ENCODE results near the gene TNS1. TPM values are rescaled to one million over a fixed set of nuclear protein-coding genes. Genes with fewer than 3 reads are reported as not detected.

The TNS1 gene
- total RNA-seq, 1 experiment from 2014 or later = 6.2 TPM

GRCh38 chr2:217975626-217976025, 27.2 kb downstream of the TNS1 start:
- DNase-seq (ENCODE audit: low read depth, low spot score) (no peak), ATAC-seq (no peak)
- Histone ChIP-seq H3K9me3 (ENCODE audit: control insufficient read depth in 1 of 2, insufficient read depth in 1 of 2, low read depth in 1 of 2, low read length in 2 of 2) (no peaks in the 10 kb centered on the region), H3K79me2 (ENCODE audit: insufficient read depth, low read length) (no peaks in the 10 kb centered on the region), H3K36me3 (ENCODE audit: control insufficient read depth in 1 of 2, insufficient read depth in 2 of 2, low read length in 2 of 2) (no peaks in the 10 kb centered on the region), H3K4me3 (replicated peaks in 1 of 2; ENCODE audit: low read depth in 1 of 2, low read length in 2 of 2) (no peak overlapping the region), H4K20me1 (ENCODE audit: insufficient read depth) (no peaks in the 10 kb centered on the region), H2AFZ (ENCODE audit: low read depth, low read length, poor library complexity, severe bottlenecking) (no peak overlapping the region), H3K27me3 (ENCODE audit: insufficient read depth, low read length) (no peaks in the 10 kb centered on the region), H3K9ac (ENCODE audit: low read length) (no peak overlapping the region), H3K4me1 (ENCODE audit: control insufficient read depth in 1 of 2, insufficient read depth in 2 of 2, low read length in 2 of 2) (peaks cover 2 to 14% of the 10 kb centered on the region in 2 experiments; a peak in 2 of 4 replicates), H3K4me2 (ENCODE audit: low read length) (no peak overlapping the region), H3K9me2 (ENCODE audit: insufficient read depth) (no peaks in the 10 kb centered on the region), H3K27ac (ENCODE audit: low read depth, low read length) (no peak overlapping the region)
- TF ChIP-seq YY1 (IDR thresholded peaks at IDR 0.05; ENCODE audit: extremely low read depth, insufficient replicate concordance, low read depth, low read length) (no peak), EZH2 (IDR thresholded peaks at IDR 0.05) (no peak), POLR2A (IDR thresholded peaks at IDR 0.05; ENCODE audit: borderline replicate concordance, extremely low read depth, insufficient read depth, insufficient read length) (no peak), MAX (IDR thresholded peaks at IDR 0.05) (no peak), SP1 (IDR thresholded peaks at IDR 0.05; ENCODE audit: low read depth) (no peak), CEBPB (IDR thresholded peaks at IDR 0.05; ENCODE audit: low read depth) (no peak), ELF1 (IDR thresholded peaks at IDR 0.05; ENCODE audit: borderline replicate concordance, low read depth) (no peak)
- ChIA-PET CTCF (no interaction called here), RAD21 (ENCODE audit: low non-redundant PET in 1 of 2, low total read pairs in 2 of 2, uncharacterized antibody in 2 of 2, unreplicated experiment in 2 of 2) (no interaction called here), POLR2A (no interaction called here)
- BruUV-seq (replicated peaks) = no TSS peak
- intact Hi-C loops (cut with micrococcal nuclease) = no loop called here

GRCh38 chr2:217974389-217975005, 28.3 kb downstream of the TNS1 start:
- ChIA-PET RAD21 (ENCODE audit: low non-redundant PET in 1 of 2, low total read pairs in 2 of 2, uncharacterized antibody in 2 of 2, unreplicated experiment in 2 of 2) (no interaction called here), CTCF (no interaction called here), POLR2A (no interaction called here)
- BruUV-seq (replicated peaks) = no TSS peak
- DNase-seq (ENCODE audit: low read depth, low spot score) (no peak), ATAC-seq (no peak)
- Histone ChIP-seq H2AFZ (ENCODE audit: low read depth, low read length, poor library complexity, severe bottlenecking) (no peak overlapping the region), H4K20me1 (ENCODE audit: insufficient read depth) (no peaks in the 10 kb centered on the region), H3K9me3 (ENCODE audit: control insufficient read depth in 1 of 2, insufficient read depth in 1 of 2, low read depth in 1 of 2, low read length in 2 of 2) (no peaks in the 10 kb centered on the region), H3K27ac (ENCODE audit: low read depth, low read length) (no peak overlapping the region), H3K9ac (ENCODE audit: low read length) (no peak overlapping the region), H3K9me2 (ENCODE audit: insufficient read depth) (no peaks in the 10 kb centered on the region), H3K4me2 (ENCODE audit: low read length) (no peak overlapping the region), H3K79me2 (ENCODE audit: insufficient read depth, low read length) (no peaks in the 10 kb centered on the region), H3K4me3 (replicated peaks in 1 of 2; ENCODE audit: low read depth in 1 of 2, low read length in 2 of 2) (no peak overlapping the region), H3K4me1 (ENCODE audit: control insufficient read depth in 1 of 2, insufficient read depth in 2 of 2, low read length in 2 of 2) (peaks cover under 1 to 5% of the 10 kb centered on the region in 2 experiments; a peak in 2 of 4 replicates), H3K27me3 (ENCODE audit: insufficient read depth, low read length) (no peaks in the 10 kb centered on the region), H3K36me3 (ENCODE audit: control insufficient read depth in 1 of 2, insufficient read depth in 2 of 2, low read length in 2 of 2) (no peaks in the 10 kb centered on the region)
- TF ChIP-seq CBX3 (IDR thresholded peaks at IDR 0.05; ENCODE audit: low read depth) (no peak), ZNF274 (IDR thresholded peaks at IDR 0.05; ENCODE audit: low read depth, low read length) (no peak), CEBPB (IDR thresholded peaks at IDR 0.05; ENCODE audit: low read depth) (no peak), RAD21 (IDR thresholded peaks at IDR 0.05; ENCODE audit: low read depth) (no peak), SRF (IDR thresholded peaks at IDR 0.05; ENCODE audit: low read depth) (no peak), REST (IDR thresholded peaks at IDR 0.05; ENCODE audit: low read depth) (no peak), TCF7L2 (IDR thresholded peaks at IDR 0.05; ENCODE audit: borderline replicate concordance, extremely low read depth, insufficient read depth, insufficient read length) (no peak), SP1 (IDR thresholded peaks at IDR 0.05; ENCODE audit: low read depth) (no peak), YY1 (IDR thresholded peaks at IDR 0.05; ENCODE audit: extremely low read depth, insufficient replicate concordance, low read depth, low read length) (no peak), SIN3A (IDR thresholded peaks at IDR 0.05; ENCODE audit: low read depth) (no peak), MAX (IDR thresholded peaks at IDR 0.05) (no peak), EZH2phosphoT487 (IDR thresholded peaks at IDR 0.05; ENCODE audit: borderline replicate concordance) (no peak), POLR2A (IDR thresholded peaks at IDR 0.05; ENCODE audit: borderline replicate concordance, extremely low read depth, insufficient read depth, insufficient read length) (no peak)
- intact Hi-C loops (cut with micrococcal nuclease) = no loop called here

All from HCT116 (cell line).